GM12878 (cell line): ENCODE data around the gene AGBL4. TPM values are rescaled to one million over a fixed set of nuclear protein-coding genes. Genes with fewer than 3 reads are reported as not detected.

Experiments used
- ETV6 ChIP-seq, 2 experiments: fragments of 450-650 bp in 1 of 2; IDR thresholded peaks in 1 of 2; conservative IDR thresholded peaks in 1 of 2; 2 replicates each; pipeline ENCODE4 v1.6.1; 2014; ENCODE audit warnings: antibody characterized with exemption in 1 of 2, borderline replicate concordance in 1 of 2, low read depth in 1 of 2, mild to moderate bottlenecking in 1 of 2, moderate library complexity in 1 of 2
- HDGF ChIP-seq: fragments of 450-650 bp; IDR thresholded peaks from 2 replicates; pipeline ENCODE4 v1.6.1; 2016; ENCODE audit warnings: antibody characterized with exemption
- MTA2 ChIP-seq: fragments of 450-650 bp; IDR thresholded peaks from 2 replicates; pipeline ENCODE4 v1.6.1; 2016; ENCODE audit warnings: low read depth, mild to moderate bottlenecking, moderate library complexity
- NR2C2 ChIP-seq: IDR thresholded peaks from 2 replicates; pipeline ENCODE4 v1.6.1; 2011; ENCODE audit warnings: borderline replicate concordance, low read depth; ENCODE audit not compliant: control insufficient read depth, insufficient read length
- SKIL ChIP-seq: fragments of 450-650 bp; IDR thresholded peaks from 2 replicates; pipeline ENCODE4 v1.6.1; 2017; ENCODE audit warnings: mild to moderate bottlenecking, low read depth, inconsistent platforms; ENCODE audit not compliant: poor library complexity, severe bottlenecking
- YY1 ChIP-seq: IDR thresholded peaks from 2 replicates; pipeline ENCODE4 v1.6.1; 2011; ENCODE audit warnings: low read depth, mild to moderate bottlenecking, low read length
- ZBED1 ChIP-seq: IDR thresholded peaks from 2 replicates; pipeline ENCODE4 v1.6.1; 2016; ENCODE audit warnings: borderline replicate concordance
- ZBTB4 ChIP-seq: fragments of 450-650 bp; formaldehyde crosslinking; IDR thresholded peaks from 2 replicates; pipeline ENCODE4 v1.4.0; 2022; ENCODE audit warnings: mild to moderate bottlenecking, moderate library complexity
- polyA plus RNA-seq, 11 experiments: library from polyadenylated mRNA; depleted of rRNA in 4 of 11; unstranded in 6 of 11; stranded (reverse) in 5 of 11; fragments of >200 nt; fragmentation: Nextera tagmentation in 4 of 11; fragmentation: Illumina TruSeq in 1 of 11; extraction: Ambion mirVana in 4 of 11; extraction: Trizol in 1 of 11; gene quantifications; 1 replicate in 1 of 11; 2 replicates in 10 of 11; pipeline versions ENCODE4 v1.2.1 to v1.2.3, GENCODE V29; 2011 to 2016; ENCODE audit warnings: inconsistent platforms in 2 of 11, missing spikeins in 2 of 11, low read depth in 1 of 11
- total RNA-seq, 4 experiments: library from RNA; depleted of rRNA in 3 of 4; stranded (reverse); fragments of >200 nt in 3 of 4; fragmentation: Illumina TruSeq in 1 of 4; extraction: Trizol in 1 of 4; gene quantifications; 2 replicates each; pipeline versions ENCODE4 v1.2.1 to v1.2.3, GENCODE V29; 2013 to 2021

The AGBL4 gene
- total and polyA plus RNA-seq, 10 of the 15 experiments (the other 5 are each of a cell fraction or from before 2014, with no cell fraction given) = 0.31 TPM; not detected in 9

- TF ChIP-seq SKIL (no peak), YY1 (no peak), ETV6 (conservative IDR thresholded peaks at IDR 0.05 in 1 of 2, IDR thresholded peaks at IDR 0.05 in 1 of 2; ENCODE audit: borderline replicate concordance in 1 of 2, low read depth in 1 of 2) (no peak), ZBED1 (no peak), ZBTB4 (CRISPR knock-in tag) (no peak), HDGF (no peak), MTA2 (no peak), NR2C2 (no peak)
- TF ChIP-seq, all 136 proteins: peak for 0
Observed at GRCh38 chr1:48610628-48611542, 1412.9 kb downstream of the AGBL4 start (continued).
